GM12873 (cell line): ENCODE data around the gene MPRIP.

Experiments used
- CTCF ChIP-seq: IDR thresholded peaks from 2 replicates; pipeline ENCODE4 v1.5.1; 2012; ENCODE audit warnings: low read depth, mild to moderate bottlenecking, moderate library complexity, low read length, control low read depth; ENCODE audit not compliant: insufficient read depth; ENCODE audit errors: missing control alignments

MPRIP gene

GRCh38 chr17:17121162-17121561 is 78.9 kb downstream of the MPRIP start:
- TF ChIP-seq CTCF: no peak

- TF ChIP-seq CTCF: no peak
These were observed 80.7 kb downstream of the MPRIP start for GRCh38 chr17:17122781-17123483.

- no peak for TF ChIP-seq CTCF
These were observed 82.1 kb downstream of the MPRIP start for GRCh38 chr17:17124341-17124740.

GRCh38 chr17:17125136-17126084 is 83.2 kb downstream of the MPRIP start:
- TF ChIP-seq CTCF: no peak

- TF ChIP-seq CTCF: no peak
These were observed 84.2 kb downstream of the MPRIP start for GRCh38 chr17:17126131-17127110.

GRCh38 chr17:17127156-17127555 is 84.9 kb downstream of the MPRIP start:
- TF ChIP-seq CTCF: no peak

- no peak for TF ChIP-seq CTCF
These were observed 85.6 kb downstream of the MPRIP start for GRCh38 chr17:17127730-17128291.
